H9 (cell line): ENCODE results near the gene SLC16A2. TPM values are rescaled to one million over a fixed set of nuclear protein-coding genes. Genes with fewer than 3 reads are reported as not detected.

Experiments used
- DNase-seq: peaks from one replicate; pipeline ENCODE4 v3.0.0-alpha.2; 2017
- H2AFZ ChIP-seq: one replicate; pipeline ENCODE4 v1.6.1; 2013; ENCODE audit warnings: mild to moderate bottlenecking, low read length, control low read depth, moderate library complexity
- H2AK5ac ChIP-seq: 2 replicates; pipeline ENCODE4 v1.6.1; 2013; ENCODE audit warnings: low read length, control low read depth, mixed read lengths; ENCODE audit not compliant: insufficient read length
- H2BK120ac ChIP-seq: one replicate; pipeline ENCODE4 v1.6.1; 2013; ENCODE audit warnings: low read depth, mild to moderate bottlenecking, low read length, control low read depth, inconsistent platforms; ENCODE audit not compliant: poor library complexity, severe bottlenecking
- H2BK12ac ChIP-seq: 2 replicates; pipeline ENCODE4 v1.6.1; 2013; ENCODE audit warnings: low read length, control low read depth, mixed read lengths, low read depth; ENCODE audit not compliant: insufficient read length
- H2BK15ac ChIP-seq: 2 replicates; pipeline ENCODE4 v1.6.1; 2013; ENCODE audit warnings: low read depth, low read length, control low read depth
- H2BK20ac ChIP-seq: one replicate; pipeline ENCODE4 v1.6.1; 2013; ENCODE audit warnings: low read depth, mild to moderate bottlenecking, low read length, control low read depth, inconsistent platforms; ENCODE audit not compliant: poor library complexity, severe bottlenecking
- H2BK5ac ChIP-seq: 2 replicates; pipeline ENCODE4 v1.6.1; 2013; ENCODE audit warnings: low read length, control low read depth, mixed read lengths; ENCODE audit not compliant: insufficient read length
- H3K14ac ChIP-seq: 2 replicates; pipeline ENCODE4 v1.6.1; 2013; ENCODE audit warnings: low read length, control low read depth; ENCODE audit not compliant: insufficient read depth
- H3K18ac ChIP-seq: 2 replicates; pipeline ENCODE4 v1.6.1; 2013; ENCODE audit warnings: low read depth, mild to moderate bottlenecking, mixed read lengths, low read length, control low read depth; ENCODE audit not compliant: insufficient read length
- H3K23ac ChIP-seq: 2 replicates; pipeline ENCODE4 v1.6.1; 2013; ENCODE audit warnings: low read length, control low read depth, mixed read lengths, low read depth; ENCODE audit not compliant: insufficient read length
- H3K23me2 ChIP-seq: 2 replicates; pipeline ENCODE4 v1.6.1; 2013; ENCODE audit warnings: low read depth, mild to moderate bottlenecking, mixed read lengths, low read length, control low read depth; ENCODE audit not compliant: insufficient read length, poor library complexity, severe bottlenecking
- H3K27ac ChIP-seq: 2 replicates; pipeline ENCODE4 v1.5.1; 2013; ENCODE audit warnings: low read length, control low read depth, mixed read lengths, low read depth; ENCODE audit not compliant: insufficient read length
- H3K27me3 ChIP-seq: 2 replicates; pipeline ENCODE4 v1.6.1; 2013; ENCODE audit warnings: low read length, control low read depth, inconsistent platforms; ENCODE audit not compliant: insufficient read depth
- H3K4ac ChIP-seq: 2 replicates; pipeline ENCODE4 v1.6.1; 2013; ENCODE audit warnings: low read depth, mild to moderate bottlenecking, control low read depth, inconsistent platforms, low read length, moderate library complexity
- H3K4me1 ChIP-seq: 2 replicates; pipeline ENCODE4 v1.6.1; 2013; ENCODE audit warnings: low read length, control low read depth, inconsistent platforms; ENCODE audit not compliant: insufficient read depth
- H3K4me2 ChIP-seq: 2 replicates; pipeline ENCODE4 v1.6.1; 2013; ENCODE audit warnings: low read length, control low read depth, mixed read lengths; ENCODE audit not compliant: insufficient read length, insufficient read depth
- H3K56ac ChIP-seq: 2 replicates; pipeline ENCODE4 v1.6.1; 2013; ENCODE audit warnings: low read depth, mild to moderate bottlenecking, mixed read lengths, low read length, control low read depth; ENCODE audit not compliant: insufficient read length
- H3K79me1 ChIP-seq: 2 replicates; pipeline ENCODE4 v1.6.1; 2013; ENCODE audit warnings: low read depth, mild to moderate bottlenecking, moderate library complexity, low read length, control low read depth, inconsistent platforms; ENCODE audit not compliant: insufficient read depth, poor library complexity, severe bottlenecking
- H3K79me2 ChIP-seq: 2 replicates; pipeline ENCODE4 v1.6.1; 2013; ENCODE audit warnings: low read length, control low read depth, inconsistent platforms; ENCODE audit not compliant: insufficient read depth
- H3K9ac ChIP-seq: 2 replicates; pipeline ENCODE4 v1.6.1; 2013; ENCODE audit warnings: low read length, control low read depth, mixed read lengths; ENCODE audit not compliant: insufficient read length; ENCODE audit errors: extremely low read depth
- H3K9me3 ChIP-seq: one replicate; pipeline ENCODE4 v1.6.1; 2013; ENCODE audit warnings: low read depth, low read length, inconsistent platforms; ENCODE audit not compliant: control insufficient read depth
- H3T11ph ChIP-seq: one replicate; pipeline ENCODE4 v1.6.1; 2013; ENCODE audit warnings: mild to moderate bottlenecking, low read length, control low read depth, inconsistent platforms
- H4K20me1 ChIP-seq: one replicate; pipeline ENCODE4 v1.6.1; 2013; ENCODE audit not compliant: control insufficient read depth, insufficient read length, insufficient read depth
- H4K5ac ChIP-seq: 2 replicates; pipeline ENCODE4 v1.6.1; 2013; ENCODE audit warnings: low read depth, mild to moderate bottlenecking, mixed read lengths, low read length, control low read depth; ENCODE audit not compliant: insufficient read length
- H4K8ac ChIP-seq: replicated peaks from 2 replicates; pipeline ENCODE4 v1.6.1; 2013; ENCODE audit warnings: low read length, control low read depth, mixed read lengths, low read depth; ENCODE audit not compliant: insufficient read length
- H4K91ac ChIP-seq: 2 replicates; pipeline ENCODE4 v1.6.1; 2013; ENCODE audit warnings: low read depth, mild to moderate bottlenecking, moderate library complexity, mixed read lengths, low read length, control low read depth; ENCODE audit not compliant: insufficient read length
- H3K27ac Mint-ChIP-seq, 3 experiments: 2 replicates in 2 of 3; 3 replicates in 1 of 3; pipeline ENCODE4 v1.8.0; 2020 to 2021; ENCODE audit warnings: mixed read lengths in 3 of 3, mild to moderate bottlenecking in 1 of 3, moderate library complexity in 1 of 3
- H3K27me3 Mint-ChIP-seq: 2 replicates; pipeline ENCODE4 v1.8.0; 2021; ENCODE audit warnings: low read depth, mild to moderate bottlenecking, moderate library complexity, mixed read lengths
- H3K36me3 Mint-ChIP-seq, 3 experiments: 2 replicates in 2 of 3; 3 replicates in 1 of 3; pipeline ENCODE4 v1.8.0; 2020 to 2021; ENCODE audit warnings: low read depth in 3 of 3, mixed read lengths in 3 of 3; ENCODE audit not compliant: insufficient read depth in 1 of 3
- H3K4me1 Mint-ChIP-seq, 2 experiments: 2 replicates each; pipeline ENCODE4 v1.8.0; 2020; ENCODE audit warnings: mixed read lengths in 2 of 2
- H3K4me3 Mint-ChIP-seq, 2 experiments: 2 replicates in 1 of 2; 3 replicates in 1 of 2; pipeline ENCODE4 v1.8.0; 2020 to 2021; ENCODE audit warnings: mild to moderate bottlenecking in 2 of 2, mixed read lengths in 2 of 2, moderate library complexity in 1 of 2
- H3K9me3 Mint-ChIP-seq, 2 experiments: 2 replicates in 1 of 2; 3 replicates in 1 of 2; pipeline ENCODE4 v1.8.0; 2020; ENCODE audit warnings: mild to moderate bottlenecking in 2 of 2, mixed read lengths in 2 of 2, moderate library complexity in 1 of 2
- CTCF ChIP-seq: fragments of 200-600 bp; sonication (generic); conservative IDR thresholded peaks from 3 replicates; pipeline ENCODE4 v1.8.0; 2021; ENCODE audit warnings: antibody characterized with exemption, mild to moderate bottlenecking
- total RNA-seq: library from RNA; stranded (reverse); gene quantifications from 2 replicates; pipeline ENCODE4 v1.2.1, GENCODE V29; 2021

The SLC16A2 gene
- total RNA-seq, 1 experiment from 2014 or later: 17.1 TPM

GRCh38 chrX:74498924-74499323 is 77.6 kb downstream of the SLC16A2 start:
- TF ChIP-seq CTCF: no peak
- no peak overlapping the region for H3K27ac Mint-ChIP-seq

More at GRCh38 chrX:74498924-74499323, 77.6 kb downstream of the SLC16A2 start:
- Histone ChIP-seq H3T11ph (no peak overlapping the region), H2AK5ac (no peak overlapping the region), H3K4ac (no peak overlapping the region), H2BK5ac (no peak overlapping the region), H3K23me2 (no peaks in the 10 kb centered on the region), H3K4me1 (peaks cover 2% of the 10 kb centered on the region; the same call in 1 of the 2 replicates), H2BK15ac (no peak overlapping the region), H2BK20ac (no peak overlapping the region), H3K9ac (no peak overlapping the region), H4K20me1 (no peaks in the 10 kb centered on the region), H3K79me1 (no peaks in the 10 kb centered on the region), H4K5ac (no peak overlapping the region), H4K8ac (no peak overlapping the region), H3K23ac (no peak overlapping the region), H3K14ac (no peak overlapping the region), H2AFZ (no peak overlapping the region), H2BK12ac (no peak overlapping the region), H3K27ac (no peak overlapping the region), H3K4me2 (no peak overlapping the region), H3K56ac (no peak overlapping the region), H3K9me3 (no peaks in the 10 kb centered on the region), H3K27me3 (no peaks in the 10 kb centered on the region), H2BK120ac (no peak overlapping the region), H3K18ac (no peak overlapping the region), H4K91ac (no peak overlapping the region), H3K79me2 (no peaks in the 10 kb centered on the region)
- Mint-ChIP-seq H3K4me3 (no peak overlapping the region), H3K4me1 (peaks cover 7 to 10% of the 10 kb centered on the region in 2 experiments), H3K9me3 (peaks cover 33 to 34% of the 10 kb centered on the region in 2 experiments), H3K36me3 (peaks cover 0 to 5% (median 2%) of the 10 kb centered on the region in 3 experiments; a peak in 2 of 7 replicates), H3K27me3 (no peaks in the 10 kb centered on the region; the same call in 1 of the 2 replicates)
- no peak for DNase-seq
